T-helper 17 cell (primary cell): ENCODE results near the gene NHEJ1. TPM values are rescaled to one million over a fixed set of nuclear protein-coding genes. Genes with fewer than 3 reads are reported as not detected.
"Not testable (repeated sequence)": the region's sequence is repeated elsewhere in the genome, so short reads cannot be mapped to it uniquely, and the experiment has no call there.

Experiments
- ATAC-seq: fragments of 150-1000 bp; cut with Tn5 transposase; 2 replicates; pipeline ENCODE4 v1.10.0; 2021; ENCODE audit warnings: mild to moderate bottlenecking, moderate library complexity
- DNase-seq, 3 donors: peaks; one replicate each; pipeline versions ENCODE4 v3.0.0 to v3.0.0-alpha.2; 2020 to 2021
- H3K9me3 ChIP-seq: one replicate; pipeline ENCODE4 v1.7.0; 2013; ENCODE audit warnings: low read length, mild to moderate bottlenecking; ENCODE audit not compliant: control insufficient read depth, poor library complexity, severe bottlenecking
- H3K27ac Mint-ChIP-seq: one replicate; pipeline ENCODE4 v1.8.0; 2022; ENCODE audit warnings: mild to moderate bottlenecking, moderate library complexity, mixed read lengths
- H3K27me3 Mint-ChIP-seq: one replicate; pipeline ENCODE4 v1.8.0; 2022; ENCODE audit warnings: mixed read lengths
- H3K36me3 Mint-ChIP-seq: one replicate; pipeline ENCODE4 v1.8.0; 2022; ENCODE audit warnings: low read depth, mixed read lengths
- H3K4me1 Mint-ChIP-seq: one replicate; pipeline ENCODE4 v1.8.0; 2022; ENCODE audit warnings: mild to moderate bottlenecking, mixed read lengths
- H3K4me3 Mint-ChIP-seq: one replicate; pipeline ENCODE4 v1.8.0; 2022; ENCODE audit warnings: mild to moderate bottlenecking, moderate library complexity, mixed read lengths
- total RNA-seq, 4 donors: library from RNA in 2 of 4; stranded (reverse) in 2 of 4; gene quantifications; one replicate each; pipeline ENCODE4 v1.2.3 and lab custom pipeline; 2022 to 2026

NHEJ1 gene, protein sequence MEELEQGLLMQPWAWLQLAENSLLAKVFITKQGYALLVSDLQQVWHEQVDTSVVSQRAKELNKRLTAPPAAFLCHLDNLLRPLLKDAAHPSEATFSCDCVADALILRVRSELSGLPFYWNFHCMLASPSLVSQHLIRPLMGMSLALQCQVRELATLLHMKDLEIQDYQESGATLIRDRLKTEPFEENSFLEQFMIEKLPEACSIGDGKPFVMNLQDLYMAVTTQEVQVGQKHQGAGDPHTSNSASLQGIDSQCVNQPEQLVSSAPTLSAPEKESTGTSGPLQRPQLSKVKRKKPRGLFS
- 10 to 100 TPM; 11.8 to 15.2 TPM for total RNA-seq
- total RNA-seq (lab: John Stamatoyannopoulos, UW): 7.6 to 7.9 reads per million in 2 donors

- DNase-seq (peak; percentile 82 to 90 (median 84)), ATAC-seq (peak; percentile 90)
- peaks cover 33% of the 10 kb centered on the region for H3K4me1 Mint-ChIP-seq
- H3K4me3 Mint-ChIP-seq: peak within 1 kb of the TSS; percentile 93
- H3K36me3 Mint-ChIP-seq: peaks cover 4% of the 10 kb centered on the region
- H3K27me3 Mint-ChIP-seq: no peaks in the 10 kb centered on the region
- peak within 1 kb of the TSS; percentile 90 for H3K27ac Mint-ChIP-seq
- H3K9me3 ChIP-seq: no peaks in the 10 kb centered on the region
These were observed at the start of gene NHEJ1 for GRCh38 chr2:219160186-219161017. Gene NHEJ1, minus strand, starts transcription at chr2:219160815. Its CDS starts 2,453 bp downstream, at chr2:219158362.

DNA sequence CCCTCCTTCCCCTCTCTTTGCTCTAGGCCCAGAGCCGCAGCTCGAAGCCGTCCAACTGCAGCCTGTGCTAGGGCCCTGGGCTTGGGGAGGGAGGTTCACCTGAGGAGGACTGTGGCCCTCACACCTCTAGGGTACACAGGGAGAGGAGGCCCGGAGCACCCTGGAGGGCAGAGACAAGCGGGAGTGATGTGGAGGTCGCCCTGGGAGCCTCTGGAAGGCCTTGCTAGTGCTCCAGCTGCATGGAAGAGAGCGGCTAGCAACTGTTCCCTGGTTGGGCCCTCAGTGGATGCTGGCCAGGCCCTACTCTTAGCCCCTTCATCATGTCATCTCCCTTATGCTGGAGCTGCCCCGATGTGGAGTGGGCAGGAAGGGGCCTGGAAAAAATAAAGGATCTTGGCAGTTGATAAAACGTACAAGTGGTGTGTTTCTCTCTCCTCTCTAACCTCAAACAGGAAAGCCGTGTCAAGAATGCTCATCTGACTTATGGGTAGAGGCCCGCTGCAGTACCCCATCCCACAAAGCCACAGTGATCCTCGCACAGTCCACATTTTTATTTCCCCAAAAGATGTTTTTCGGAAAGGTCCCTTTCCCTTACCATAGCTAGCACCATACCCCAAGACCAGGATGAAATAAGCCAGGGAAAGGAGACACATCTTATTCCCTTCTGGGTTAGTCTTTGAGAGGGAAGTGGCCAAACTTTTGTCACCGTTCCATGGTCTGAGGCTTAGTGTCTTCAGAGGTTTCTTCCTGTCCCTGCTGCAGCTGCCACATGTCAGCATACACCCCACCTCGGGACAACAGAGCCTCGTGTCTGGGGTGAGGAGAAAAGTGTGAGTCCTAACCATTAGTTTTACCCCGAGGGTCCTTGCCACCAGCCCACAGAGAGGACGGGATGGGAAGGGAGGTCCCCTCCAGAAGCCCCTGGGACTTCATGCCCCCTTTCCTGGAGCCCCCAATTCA lies 48.9 kb upstream of the NHEJ1 start:
- Mint-ChIP-seq H3K4me1 (peaks cover 20% of the 10 kb centered on the region), H3K27ac (peak overlapping the region; percentile 94), H3K4me3 (peak overlapping the region; percentile 21), H3K27me3 (no peaks in the 10 kb centered on the region), H3K36me3 (no peaks in the 10 kb centered on the region)
- ATAC-seq: no peak
- H3K9me3 ChIP-seq: no peaks in the 10 kb centered on the region
- DNase-seq: no peak

DNA sequence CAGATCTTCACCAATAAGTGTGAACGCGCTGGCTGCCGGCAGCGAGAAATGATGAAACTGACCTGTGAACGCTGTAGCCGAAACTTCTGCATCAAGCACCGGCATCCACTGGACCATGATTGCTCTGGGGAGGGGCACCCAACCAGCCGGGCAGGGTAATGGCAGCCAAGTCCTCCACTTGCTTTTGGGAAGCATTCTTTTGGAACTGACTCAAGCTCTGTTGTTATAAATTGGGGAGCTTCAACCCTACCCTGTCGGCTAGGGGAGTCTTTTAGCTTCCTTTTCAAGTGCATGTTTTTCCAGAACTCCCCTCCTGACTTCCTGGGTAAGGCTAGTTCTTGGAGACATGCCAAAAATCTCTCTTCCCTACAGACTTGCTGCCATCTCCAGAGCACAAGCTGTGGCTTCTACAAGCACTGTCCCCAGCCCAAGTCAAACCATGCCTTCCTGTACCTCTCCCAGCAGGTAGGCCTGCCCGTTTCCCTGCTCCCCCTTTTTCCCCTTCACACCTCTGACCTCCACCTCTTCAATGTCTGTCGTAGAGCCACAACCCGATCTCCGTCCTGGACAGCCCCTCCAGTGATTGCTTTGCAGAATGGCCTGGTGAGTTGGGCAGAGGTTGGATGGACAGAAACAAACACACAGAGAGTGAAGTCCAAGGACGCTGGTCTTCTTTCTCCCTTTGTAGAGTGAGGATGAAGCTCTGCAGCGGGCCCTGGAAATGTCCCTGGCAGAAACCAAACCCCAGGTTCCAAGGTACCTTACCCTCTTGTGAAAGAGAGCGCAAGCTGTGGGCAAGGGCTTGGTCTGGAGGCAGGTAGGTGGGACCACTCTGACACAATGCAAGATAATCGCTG lies 47.5 kb upstream of the NHEJ1 start:
- H3K4me1 Mint-ChIP-seq: peaks cover 20% of the 10 kb centered on the region
- no peak for ATAC-seq
- no peaks in the 10 kb centered on the region for H3K36me3 Mint-ChIP-seq
- DNase-seq: no peak
- peak overlapping the region; percentile 91 for H3K4me3 Mint-ChIP-seq
- H3K27me3 Mint-ChIP-seq: no peaks in the 10 kb centered on the region
- H3K9me3 ChIP-seq: no peaks in the 10 kb centered on the region
- H3K27ac Mint-ChIP-seq: peak overlapping the region; percentile 94

DNA sequence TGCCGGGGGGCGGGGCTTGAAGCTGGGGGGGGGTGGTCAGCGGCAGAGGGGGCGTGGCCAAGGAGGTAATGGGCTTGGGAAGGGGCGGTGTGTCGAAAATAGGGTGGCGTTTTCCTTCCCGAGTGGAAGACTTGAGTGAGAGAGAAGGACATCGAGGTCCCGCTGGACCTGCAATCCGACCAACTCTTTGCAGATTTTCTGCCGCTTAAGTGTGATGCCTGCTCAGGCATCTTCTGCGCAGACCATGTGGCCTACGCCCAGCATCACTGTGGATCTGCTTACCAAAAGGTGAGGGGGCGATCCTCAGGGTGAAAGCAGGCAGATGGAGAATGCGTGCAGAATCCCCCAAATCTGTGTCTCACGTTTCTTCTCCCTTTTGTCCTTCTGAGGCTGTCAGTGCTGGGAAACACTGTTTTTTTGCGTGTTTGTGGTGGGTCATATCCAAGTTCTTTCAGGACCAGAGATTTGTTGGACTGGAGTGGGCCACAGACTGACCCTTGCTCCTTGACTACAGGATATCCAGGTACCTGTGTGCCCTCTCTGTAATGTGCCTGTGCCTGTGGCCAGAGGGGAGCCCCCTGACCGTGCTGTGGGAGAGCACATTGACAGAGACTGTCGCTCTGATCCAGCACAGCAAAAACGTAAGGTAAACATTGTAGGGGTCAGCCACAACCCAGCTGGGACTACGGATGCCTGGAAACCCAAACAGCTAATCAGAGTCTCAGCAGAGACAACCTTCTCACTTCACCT lies 46.7 kb upstream of the NHEJ1 start:
- H3K36me3 Mint-ChIP-seq: no peaks in the 10 kb centered on the region
- peak overlapping the region; percentile 94 for H3K27ac Mint-ChIP-seq
- H3K9me3 ChIP-seq: no peaks in the 10 kb centered on the region
- no peak for ATAC-seq
- H3K4me1 Mint-ChIP-seq: peaks cover 20% of the 10 kb centered on the region
- no peaks in the 10 kb centered on the region for H3K27me3 Mint-ChIP-seq
- DNase-seq: no peak
- peak overlapping the region; percentile 91 for H3K4me3 Mint-ChIP-seq

DNA sequence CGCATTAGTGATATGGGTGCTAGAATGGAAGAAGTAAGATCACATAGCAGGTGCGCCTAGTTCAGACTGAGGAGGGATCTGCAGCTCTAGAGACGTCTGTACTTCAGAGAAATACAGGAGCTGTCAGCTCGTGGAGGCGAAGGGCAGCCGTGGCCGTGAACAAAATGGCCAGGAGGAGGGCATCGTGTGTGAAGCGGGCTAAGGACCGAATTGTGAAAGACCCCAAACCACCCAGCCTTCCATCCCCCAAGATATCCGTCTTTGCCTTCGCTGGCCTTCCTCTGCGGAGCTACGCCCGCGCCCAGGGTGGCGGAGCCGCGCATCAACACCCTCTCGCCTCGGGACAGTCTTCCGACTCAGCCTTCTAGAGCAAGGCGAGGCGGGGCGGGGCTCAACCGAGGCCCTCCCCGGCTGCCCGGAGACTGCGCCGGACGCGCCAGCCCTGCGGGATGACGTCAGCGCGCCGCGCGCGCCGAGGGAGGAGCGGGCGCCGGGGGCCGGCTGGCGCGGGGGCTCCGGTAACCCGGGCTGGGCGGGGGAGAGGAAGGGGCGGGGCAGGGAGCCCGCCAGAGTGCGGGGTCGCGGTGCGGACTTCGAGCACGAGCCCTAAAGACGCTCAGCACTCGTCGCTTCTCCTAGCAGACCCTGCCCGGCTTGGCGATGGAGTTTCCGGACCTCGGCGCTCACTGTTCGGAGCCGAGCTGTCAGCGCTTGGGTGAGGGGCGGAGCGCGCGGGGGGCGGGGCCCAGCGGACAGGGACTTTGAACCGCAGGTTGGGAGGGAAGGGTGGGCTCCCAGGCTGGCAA lies 45.9 kb upstream of the NHEJ1 start, which contains the start of gene ZFAND2B:
Gene ZFAND2B, plus strand, starts transcription at position 455 of the 806 bp plus-strand sequence. Its CDS starts 206 bp downstream, at position 661.
- no peaks in the 10 kb centered on the region for H3K36me3 Mint-ChIP-seq
- DNase-seq: peak; percentile 95 to 98 (median 95)
- H3K4me1 Mint-ChIP-seq: peaks cover 20% of the 10 kb centered on the region
- peak within 1 kb of the TSS; percentile 94 for H3K27ac Mint-ChIP-seq
- no peaks in the 10 kb centered on the region for H3K27me3 Mint-ChIP-seq
- H3K4me3 Mint-ChIP-seq: peak within 1 kb of the TSS; percentile 91
- no peaks in the 10 kb centered on the region for H3K9me3 ChIP-seq
- ATAC-seq: peak; percentile 95

- H3K9me3 ChIP-seq: no peaks in the 10 kb centered on the region
- ATAC-seq: no peak
- Mint-ChIP-seq H3K4me3 (peak overlapping the region; percentile 91), H3K27me3 (peaks cover 1% of the 10 kb centered on the region), H3K4me1 (peaks cover 16% of the 10 kb centered on the region), H3K36me3 (no peaks in the 10 kb centered on the region), H3K27ac (peak overlapping the region; percentile 91)
- DNase-seq: no peak
These were observed 45.3 kb upstream of the NHEJ1 start for GRCh38 chr2:219205981-219206327.

- peaks cover 8% of the 10 kb centered on the region for H3K27me3 Mint-ChIP-seq
- DNase-seq (no peak), ATAC-seq (no peak)
- no peaks in the 10 kb centered on the region for H3K36me3 Mint-ChIP-seq
- H3K4me1 Mint-ChIP-seq: peaks cover 18% of the 10 kb centered on the region
- no peak overlapping the region for H3K27ac Mint-ChIP-seq
- no peak overlapping the region for H3K4me3 Mint-ChIP-seq
- no peaks in the 10 kb centered on the region for H3K9me3 ChIP-seq
These were observed 44.5 kb upstream of the NHEJ1 start for GRCh38 chr2:219205165-219205538.

- no peaks in the 10 kb centered on the region for H3K36me3 Mint-ChIP-seq
- H3K4me1 Mint-ChIP-seq: peaks cover 18% of the 10 kb centered on the region
- ATAC-seq: no peak
- DNase-seq: no peak
- no peak overlapping the region for H3K27ac Mint-ChIP-seq
- no peaks in the 10 kb centered on the region for H3K9me3 ChIP-seq
- H3K4me3 Mint-ChIP-seq: no peak overlapping the region
- peaks cover 10% of the 10 kb centered on the region for H3K27me3 Mint-ChIP-seq
These were observed 44.0 kb upstream of the NHEJ1 start for GRCh38 chr2:219204425-219205164.

DNA sequence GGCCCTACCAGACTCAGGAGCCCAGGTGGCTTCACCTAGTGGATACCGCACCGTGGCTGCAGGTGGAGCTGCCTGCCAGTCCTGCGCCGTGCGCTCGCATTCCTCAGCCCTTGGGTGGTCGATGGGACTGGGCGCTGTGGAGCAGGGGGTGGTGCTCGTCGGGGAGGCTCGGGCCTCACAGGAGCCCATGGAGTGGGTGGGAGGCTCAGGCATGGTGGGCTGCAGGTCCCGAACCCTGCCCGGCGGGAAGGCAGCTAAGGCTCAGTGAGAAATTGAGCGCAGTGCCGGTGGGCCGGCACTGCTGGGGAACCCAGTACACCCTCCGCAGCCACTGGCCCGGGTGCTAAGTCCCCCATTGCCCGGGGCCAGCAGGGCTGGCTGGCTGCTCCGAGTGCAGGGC lies 40.7 kb upstream of the NHEJ1 start:
- not testable (repeated sequence) for H3K4me3 Mint-ChIP-seq, H3K9me3 ChIP-seq, DNase-seq, H3K4me1 Mint-ChIP-seq, H3K27ac Mint-ChIP-seq, H3K36me3 Mint-ChIP-seq, ATAC-seq
- H3K27me3 Mint-ChIP-seq: peaks cover 21% of the 10 kb centered on the region

- not testable (repeated sequence) for H3K36me3 Mint-ChIP-seq, H3K4me1 Mint-ChIP-seq, H3K9me3 ChIP-seq, H3K27ac Mint-ChIP-seq, ATAC-seq, DNase-seq
- H3K4me3 Mint-ChIP-seq: peak overlapping the region; percentile 65
- H3K27me3 Mint-ChIP-seq: peaks cover 21% of the 10 kb centered on the region
These were observed 40.1 kb upstream of the NHEJ1 start for GRCh38 chr2:219200502-219201326.
